Naive thymus-derived CD4-positive, alpha-beta T cell (primary cell): ENCODE measurements around the gene STIM2. TPM values are rescaled to one million over a fixed set of nuclear protein-coding genes. Genes with fewer than 3 reads are reported as not detected.

Experiments used
- ATAC-seq: fragments of 150-1000 bp; cut with Tn5 transposase; 2 replicates; pipeline ENCODE4 v1.10.0; 2021; ENCODE audit warnings: mild to moderate bottlenecking, moderate library complexity
- CTCF ChIA-PET: fragments of 350-600 bp; sonication (Branson Sonifier 250); formaldehyde crosslinking; loops from one replicate; lab custom pipeline; 2021; ENCODE audit warnings: antibody characterized with exemption; lab: Charles Lee
- POLR2A ChIA-PET: fragments of 350-600 bp; sonication (Branson Sonifier 250); formaldehyde crosslinking; loops from one replicate; lab custom pipeline; 2021; ENCODE audit warnings: antibody characterized with exemption, inconsistent platforms; lab: Charles Lee
- DNase-seq, 9 donors: peaks; one replicate each; pipeline versions ENCODE4 v3.0.0 to v3.0.0-alpha.2; 2020 to 2022; ENCODE audit warnings: mixed read lengths in 1 of 9
- H3K27ac ChIP-seq: one replicate; pipeline ENCODE4 v1.7.0; 2013; ENCODE audit warnings: mild to moderate bottlenecking, low read depth, low read length, moderate library complexity
- H3K27me3 ChIP-seq, 2 donors: one replicate each; pipeline ENCODE4 v1.7.0; 2013; ENCODE audit warnings: low read length in 2 of 2, mild to moderate bottlenecking in 2 of 2, moderate library complexity in 2 of 2; ENCODE audit not compliant: control insufficient read depth in 2 of 2, insufficient read depth in 2 of 2
- H3K36me3 ChIP-seq, 3 experiments: 1 replicate in 2 of 3; 2 replicates in 1 of 3; pipeline ENCODE4 v1.7.0; 2013; ENCODE audit warnings: low read length in 3 of 3, mild to moderate bottlenecking in 3 of 3, moderate library complexity in 1 of 3; ENCODE audit not compliant: insufficient read depth in 3 of 3, control insufficient read depth in 2 of 3
- H3K4me1 ChIP-seq, 2 donors: one replicate each; pipeline ENCODE4 v1.7.0; 2013; ENCODE audit warnings: low read length in 2 of 2, mild to moderate bottlenecking in 2 of 2, moderate library complexity in 1 of 2; ENCODE audit not compliant: control insufficient read depth in 2 of 2, insufficient read depth in 2 of 2
- H3K4me3 ChIP-seq: 2 replicates; pipeline ENCODE4 v1.7.0; 2013; ENCODE audit warnings: mild to moderate bottlenecking, low read length
- H3K9me3 ChIP-seq, 3 experiments: 1 replicate in 2 of 3; 2 replicates in 1 of 3; pipeline ENCODE4 v1.7.0; 2013; ENCODE audit warnings: low read length in 3 of 3; ENCODE audit not compliant: control insufficient read depth in 2 of 3
- H3K27ac Mint-ChIP-seq, 9 donors: one replicate each; pipeline ENCODE4 v1.8.0; 2020 to 2022; ENCODE audit warnings: mixed read lengths in 9 of 9, mild to moderate bottlenecking in 8 of 9, moderate library complexity in 5 of 9, inconsistent platforms in 2 of 9
- H3K27me3 Mint-ChIP-seq, 5 donors: one replicate each; pipeline ENCODE4 v1.8.0; 2021 to 2022; ENCODE audit warnings: mixed read lengths in 5 of 5, mild to moderate bottlenecking in 1 of 5
- H3K36me3 Mint-ChIP-seq, 5 donors: one replicate each; pipeline ENCODE4 v1.8.0; 2020 to 2022; ENCODE audit warnings: mixed read lengths in 5 of 5, mild to moderate bottlenecking in 3 of 5, inconsistent platforms in 1 of 5
- H3K4me1 Mint-ChIP-seq, 7 donors: one replicate each; pipeline ENCODE4 v1.8.0; 2020 to 2022; ENCODE audit warnings: mixed read lengths in 7 of 7, mild to moderate bottlenecking in 3 of 7, inconsistent platforms in 1 of 7
- H3K4me3 Mint-ChIP-seq, 10 donors: one replicate each; pipeline ENCODE4 v1.8.0; 2020 to 2022; ENCODE audit warnings: mild to moderate bottlenecking in 10 of 10, mixed read lengths in 10 of 10, moderate library complexity in 6 of 10, inconsistent platforms in 2 of 10
- H3K9me3 Mint-ChIP-seq, 11 donors: one replicate each; pipeline ENCODE4 v1.8.0; 2020 to 2022; ENCODE audit warnings: mixed read lengths in 11 of 11, mild to moderate bottlenecking in 4 of 11, inconsistent platforms in 1 of 11, moderate library complexity in 1 of 11
- intact Hi-C, 2 donors: fragments of 100-400 bp; cut with micrococcal nuclease; formaldehyde crosslinking; loops; one replicate each; pipeline ENCODE4 v1.15.1; 2023
- polyA plus RNA-seq, 2 donors: library from polyadenylated mRNA; unstranded; fragments of 300-500 nt; fragmentation: Illumina TruSeq; gene quantifications; one replicate each; pipeline ENCODE4 v1.2.3, GENCODE V29; 2021
- total RNA-seq, 6 experiments: library from RNA in 5 of 6; stranded (reverse) in 5 of 6; gene quantifications; 1 replicate in 5 of 6; 2 replicates in 1 of 6; pipeline ENCODE4 v1.2.3 and lab custom pipeline; 2021 to 2026

STIM2 gene
- total and polyA plus RNA-seq, 7 experiments from 2014 or later = 24.6 to 103 (median 67.0) TPM

DNA sequence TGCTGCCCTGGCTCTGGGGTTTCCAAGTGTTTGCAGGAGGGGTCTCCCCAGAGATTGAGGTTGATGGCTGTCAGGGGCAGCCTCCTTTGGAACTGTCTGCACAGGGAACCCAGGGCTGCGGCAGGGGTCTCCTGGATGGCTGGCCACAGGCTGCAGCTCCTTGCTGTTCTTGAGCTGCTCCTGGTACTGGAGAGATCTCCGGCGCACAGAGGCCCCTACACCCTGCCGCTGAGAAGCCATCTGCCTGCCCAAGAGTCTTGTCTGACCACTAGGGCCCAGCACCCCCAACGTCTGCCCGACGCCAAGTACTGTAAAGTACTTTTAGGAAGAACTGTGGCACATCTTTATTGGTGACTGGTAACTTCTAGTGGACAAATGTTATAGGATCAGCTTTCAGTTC lies 13.5 kb downstream of the STIM2 start:
- peak overlapping the region; percentile 45 for H3K27ac ChIP-seq
- no peak for ATAC-seq
- DNase-seq = no peak
- Mint-ChIP-seq H3K27me3 (no peaks in the 10 kb centered on the region), H3K9me3 (peaks cover 0 to 10% (median 3%) of the 10 kb centered on the region in 11 donors), H3K36me3 (peaks cover 4 to 33% (median 12%) of the 10 kb centered on the region in 5 donors), H3K4me1 (peaks cover 52 to 95% (median 90%) of the 10 kb centered on the region in 7 donors), H3K27ac (peak overlapping the region in 5 of 9 donors; percentile 29 to 91 (median 70)), H3K4me3 (peak overlapping the region in 3 of 10 donors; percentile 4 to 73 (median 69))
- intact Hi-C loops = no loop called here
- CTCF ChIA-PET = interaction anchor here (1.4 kb wide), 1 partner anchor 12 kb away, joined by 6 read pairs; no protein-coding TSS in a partner anchor
- no peaks in the 10 kb centered on the region for H3K36me3 ChIP-seq
- H3K4me3 ChIP-seq = no peak overlapping the region
- POLR2A ChIA-PET = interaction anchor here (5.4 to 8.9 kb wide), 2 partner anchors 12 to 14 kb away, joined by 50 to 64 read pairs; partner anchors contain the start of gene STIM2
- H3K9me3 ChIP-seq = no peaks in the 10 kb centered on the region
- H3K27me3 ChIP-seq = no peaks in the 10 kb centered on the region
- peaks cover 50 to 58% of the 10 kb centered on the region in 2 donors for H3K4me1 ChIP-seq

DNA sequence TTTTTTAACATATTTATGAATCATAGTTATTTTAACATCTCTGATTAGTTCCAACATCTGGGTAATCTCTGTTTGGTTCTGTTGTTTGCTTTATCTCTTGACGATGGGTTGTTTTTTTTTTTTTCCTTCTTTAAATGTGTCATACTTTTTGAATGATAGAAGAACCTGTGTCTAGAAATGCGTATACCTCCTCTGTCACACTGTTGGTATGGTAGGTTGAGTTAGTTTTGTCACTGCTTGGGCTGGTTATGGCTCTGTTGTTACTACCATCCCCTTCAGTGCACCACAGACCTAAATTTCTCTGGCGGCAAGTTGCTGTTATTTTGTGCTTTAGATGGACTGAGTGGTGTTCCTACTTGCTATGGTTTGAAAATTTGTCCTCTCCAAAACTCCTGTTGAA lies 16.8 kb downstream of the STIM2 start:
- H3K9me3 ChIP-seq = no peaks in the 10 kb centered on the region
- DNase-seq = no peak
- H3K4me3 Mint-ChIP-seq = peak overlapping the region in 9 of 10 donors; percentile 2 to 63 (median 52)

DNA sequence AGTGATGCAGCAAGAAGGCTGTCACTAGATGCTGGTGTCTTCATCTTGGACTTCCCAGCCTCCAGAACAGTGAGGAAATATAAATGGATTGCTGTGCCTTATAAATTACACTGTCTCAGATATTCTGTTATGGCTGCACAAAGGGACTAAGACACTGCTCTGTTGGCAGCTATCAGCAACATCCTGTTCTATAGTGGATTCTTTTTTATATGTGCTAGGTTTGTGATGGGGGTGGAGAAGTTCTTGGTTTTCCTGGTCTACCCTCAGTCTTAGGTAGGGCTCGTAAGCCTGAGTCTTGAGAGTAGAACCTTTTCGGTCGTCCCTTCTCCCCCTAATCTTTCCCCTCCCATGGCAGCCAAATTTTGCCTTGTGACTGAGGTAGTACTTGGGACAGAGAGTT lies 17.3 kb downstream of the STIM2 start:
- H3K27me3 ChIP-seq = no peaks in the 10 kb centered on the region
- Mint-ChIP-seq H3K27me3 (no peaks in the 10 kb centered on the region), H3K27ac (peak overlapping the region; percentile 65 to 95 (median 85)), H3K4me3 (peak overlapping the region in 8 of 10 donors; percentile 13 to 63 (median 52)), H3K4me1 (peaks cover 44 to 94% (median 84%) of the 10 kb centered on the region in 7 donors), H3K9me3 (peaks cover 0 to 15% (median 4%) of the 10 kb centered on the region in 11 donors), H3K36me3 (peaks cover 0 to 31% (median 11%) of the 10 kb centered on the region in 5 donors)
- H3K9me3 ChIP-seq = no peaks in the 10 kb centered on the region
- no peaks in the 10 kb centered on the region for H3K36me3 ChIP-seq
- ATAC-seq (peak; percentile 19), DNase-seq (peak in 1 of 9 donors; percentile 31)
- CTCF ChIA-PET = no interaction called here
- H3K27ac ChIP-seq = peak overlapping the region; percentile 62
- peaks cover 44 to 50% of the 10 kb centered on the region in 2 donors for H3K4me1 ChIP-seq
- peak overlapping the region; percentile 12 for H3K4me3 ChIP-seq
- POLR2A ChIA-PET = interaction anchor here (0.8 to 8.9 kb wide), 3 partner anchors 11 to 23 kb away, joined by 3 to 64 read pairs (median 3); partner anchors contain the start of gene STIM2
- intact Hi-C loops = loop anchor here in 1 of 2 donors (1.0 kb wide), 1 partner anchor 17 kb away; no protein-coding TSS in a partner anchor

More for the DNA sequence above, 16.8 kb downstream of the STIM2 start:
- peak overlapping the region; percentile 65 to 95 (median 85) for H3K27ac Mint-ChIP-seq
- no peaks in the 10 kb centered on the region for H3K27me3 Mint-ChIP-seq
- H3K4me1 ChIP-seq = peaks cover 49 to 55% of the 10 kb centered on the region in 2 donors
- peaks cover 50 to 94% (median 87%) of the 10 kb centered on the region in 7 donors for H3K4me1 Mint-ChIP-seq
- ChIA-PET POLR2A (interaction anchor here (1.0 to 8.9 kb wide), 2 partner anchors 17 to 22 kb away, joined by 3 to 64 read pairs; partner anchors contain the start of gene STIM2), CTCF (no interaction called here)
- H3K27ac ChIP-seq = peak overlapping the region; percentile 62
- intact Hi-C loops = no loop called here
- no peak for ATAC-seq
- no peaks in the 10 kb centered on the region for H3K36me3 ChIP-seq
- H3K36me3 Mint-ChIP-seq = peaks cover 0 to 35% (median 11%) of the 10 kb centered on the region in 5 donors
- peaks cover 0 to 15% (median 4%) of the 10 kb centered on the region in 11 donors for H3K9me3 Mint-ChIP-seq
- no peak overlapping the region for H3K4me3 ChIP-seq
- no peaks in the 10 kb centered on the region for H3K27me3 ChIP-seq

DNA sequence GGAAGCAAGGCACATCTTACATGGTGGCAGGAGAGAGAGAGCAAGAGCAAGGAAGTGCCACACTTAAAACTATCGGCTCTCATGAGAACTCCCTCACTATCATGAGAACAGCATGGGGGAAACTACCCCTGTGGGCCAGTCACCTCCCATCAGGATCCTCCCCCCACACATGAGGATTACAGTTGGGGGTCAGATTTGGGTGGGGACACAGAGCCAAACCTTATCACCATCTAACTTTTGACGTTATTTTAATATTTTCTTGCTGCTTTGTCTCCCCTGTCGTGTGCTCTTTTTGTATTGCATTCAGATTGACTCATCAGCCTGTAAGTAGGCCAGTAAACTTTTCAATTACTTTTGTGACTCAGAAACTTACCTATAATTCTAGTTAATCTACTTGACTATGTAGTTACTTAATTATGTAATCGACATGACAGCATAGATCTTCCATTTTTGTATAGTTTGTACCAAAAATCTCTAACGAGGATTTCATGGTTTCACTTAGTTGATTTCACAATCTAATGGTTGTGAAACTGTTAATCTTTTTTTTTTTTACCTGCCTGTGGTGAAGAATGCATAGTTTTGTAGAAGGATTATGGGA lies 18.3 kb downstream of the STIM2 start:
- H3K4me3 ChIP-seq = no peak overlapping the region
- ATAC-seq (peak; percentile 32), DNase-seq (no peak)
- peaks cover 0 to 28% (median 10%) of the 10 kb centered on the region in 5 donors for H3K36me3 Mint-ChIP-seq
- peaks cover 38 to 50% of the 10 kb centered on the region in 2 donors for H3K4me1 ChIP-seq
- H3K27ac ChIP-seq = peak overlapping the region; percentile 62
- H3K4me3 Mint-ChIP-seq = peak overlapping the region; percentile 10 to 63 (median 56)
- no peaks in the 10 kb centered on the region for H3K9me3 ChIP-seq
- ChIA-PET POLR2A (interaction anchor here (0.9 to 3.6 kb wide), 3 partner anchors 13 to 27 kb away, joined by 3 to 36 read pairs (median 5); partner anchors contain the start of gene STIM2), CTCF (no interaction called here)
- H3K36me3 ChIP-seq = no peaks in the 10 kb centered on the region
- peaks cover 0 to 15% (median 4%) of the 10 kb centered on the region in 11 donors for H3K9me3 Mint-ChIP-seq
- H3K27me3 Mint-ChIP-seq = no peaks in the 10 kb centered on the region
- H3K4me1 Mint-ChIP-seq = peaks cover 45 to 95% (median 86%) of the 10 kb centered on the region in 7 donors
- H3K27ac Mint-ChIP-seq = peak overlapping the region; percentile 65 to 95 (median 85)
- no peaks in the 10 kb centered on the region for H3K27me3 ChIP-seq
- intact Hi-C loops = loop anchor here in 1 of 2 donors (1.0 kb wide), 1 partner anchor 18 kb away; no protein-coding TSS in a partner anchor

DNA sequence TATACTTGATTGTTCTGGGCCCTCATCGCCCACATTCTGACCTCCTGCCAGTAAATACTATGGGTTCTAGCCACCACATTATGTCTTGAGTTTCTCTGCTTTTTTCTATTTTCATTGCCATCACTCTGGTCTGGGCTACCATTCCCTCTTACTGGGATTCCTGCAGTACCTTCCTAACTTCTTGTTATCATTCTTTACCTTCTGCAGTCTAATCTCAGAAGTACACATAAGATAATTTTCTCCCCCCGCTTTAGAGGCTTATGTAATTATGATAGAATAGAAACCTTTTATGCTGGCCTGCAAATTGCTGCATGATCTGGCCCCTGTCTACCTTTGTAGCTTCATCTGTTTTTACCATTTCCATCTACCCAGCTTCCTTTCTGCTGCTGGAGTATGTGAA lies 19.2 kb downstream of the STIM2 start:
- ChIA-PET CTCF (interaction anchor here (1.3 kb wide), 1 partner anchor 17 kb away, joined by 5 read pairs; no protein-coding TSS in a partner anchor), POLR2A (interaction anchor here (0.7 to 3.6 kb wide), 5 partner anchors 13 to 26 kb away, joined by 3 to 36 read pairs (median 5); partner anchors contain the start of gene STIM2)
- Histone ChIP-seq H3K4me3 (no peak overlapping the region), H3K4me1 (peaks cover 40 to 48% of the 10 kb centered on the region in 2 donors), H3K27ac (peak overlapping the region; percentile 62), H3K9me3 (no peaks in the 10 kb centered on the region), H3K36me3 (no peaks in the 10 kb centered on the region), H3K27me3 (no peaks in the 10 kb centered on the region)
- H3K4me3 Mint-ChIP-seq = peak overlapping the region in 9 of 10 donors; percentile 26 to 63 (median 58)
- ATAC-seq (no peak), DNase-seq (no peak)
- H3K9me3 Mint-ChIP-seq = peaks cover 0 to 15% (median 4%) of the 10 kb centered on the region in 11 donors
- H3K36me3 Mint-ChIP-seq = peaks cover 0 to 28% (median 10%) of the 10 kb centered on the region in 5 donors
- no peaks in the 10 kb centered on the region for H3K27me3 Mint-ChIP-seq
- H3K27ac Mint-ChIP-seq = peak overlapping the region; percentile 65 to 95 (median 84)
- peaks cover 42 to 96% (median 86%) of the 10 kb centered on the region in 7 donors for H3K4me1 Mint-ChIP-seq
- intact Hi-C loops = loop anchor here in 1 of 2 donors (10.0 kb wide), 2 partner anchors 685 to 805 kb away; no protein-coding TSS in a partner anchor

DNA sequence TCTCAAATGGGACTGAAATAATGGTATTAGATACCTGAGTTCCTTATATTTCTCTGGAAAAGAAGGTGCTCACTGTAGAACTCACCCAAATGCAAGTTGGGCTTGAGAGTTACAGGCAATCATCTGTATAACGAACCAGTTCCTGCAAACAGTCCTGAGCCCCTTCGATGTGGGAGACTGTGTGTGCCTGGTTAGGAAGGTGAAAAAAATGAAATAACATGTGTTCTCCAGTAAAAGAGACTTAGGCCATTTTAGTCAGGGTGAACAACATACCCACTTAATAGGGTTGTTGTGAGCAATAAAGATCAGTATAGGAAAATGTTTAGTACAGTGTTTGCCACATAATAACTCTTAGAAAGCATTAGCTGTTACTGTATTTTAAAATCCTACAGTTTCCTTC lies 23.4 kb downstream of the STIM2 start:
- Histone ChIP-seq H3K4me1 (peaks cover 44 to 52% of the 10 kb centered on the region in 2 donors), H3K9me3 (no peaks in the 10 kb centered on the region), H3K27ac (peak overlapping the region; percentile 73), H3K36me3 (no peaks in the 10 kb centered on the region), H3K4me3 (peak overlapping the region; percentile 18), H3K27me3 (no peaks in the 10 kb centered on the region)
- intact Hi-C loops = loop anchor here (1.0 to 10.0 kb wide), 4 partner anchors 11 to 809 kb away; no protein-coding TSS in a partner anchor
- Mint-ChIP-seq H3K27me3 (no peaks in the 10 kb centered on the region), H3K9me3 (peaks cover 0 to 5% (median 0%) of the 10 kb centered on the region in 11 donors), H3K36me3 (peaks cover 0 to 18% (median 4%) of the 10 kb centered on the region in 5 donors), H3K27ac (peak overlapping the region; percentile 93 to 98 (median 96)), H3K4me3 (peak overlapping the region; percentile 59 to 89 (median 79)), H3K4me1 (peaks cover 44 to 97% (median 86%) of the 10 kb centered on the region in 7 donors)
- DNase-seq (no peak), ATAC-seq (peak; percentile 1)
- POLR2A ChIA-PET = interaction anchor here (0.6 to 5.5 kb wide), 10 partner anchors 10 to 115 kb away, joined by 3 to 126 read pairs (median 5); partner anchors contain the start of gene STIM2
- CTCF ChIA-PET = interaction anchor here (4.4 kb wide), 1 partner anchor 23 kb away, joined by 30 read pairs; the partner anchor contains the start of gene STIM2
